ENCODE data around the gene PLPP3. TPM values are rescaled to one million over a fixed set of nuclear protein-coding genes. Genes with fewer than 3 reads are reported as not detected.

The PLPP3 gene
- total RNA-seq, 2 donors from 2014 or later: 164 to 271 TPM

DNA sequence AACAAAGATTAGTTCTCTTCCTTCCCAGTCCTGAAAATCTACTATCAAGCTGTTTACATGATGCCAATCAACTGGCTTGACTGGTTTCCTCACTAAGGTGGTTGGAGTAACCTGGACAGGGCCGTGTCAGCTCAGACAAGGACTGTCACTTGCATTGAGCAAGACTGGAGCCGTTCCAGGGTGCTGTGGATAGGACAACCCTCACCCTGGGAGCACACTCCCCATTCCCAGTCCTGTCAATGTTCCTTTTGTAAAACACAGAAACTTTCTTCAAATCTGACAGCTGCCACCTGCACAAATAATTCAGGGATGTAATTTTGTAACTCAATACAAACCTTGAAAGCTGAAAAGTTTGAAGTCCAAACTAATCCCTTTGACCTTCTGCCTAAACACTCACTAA is 31.4 kb downstream of the PLPP3 start:
- Histone ChIP-seq H3K27ac (no peak overlapping the region), H3K4me3 (no peak overlapping the region), H3K9me3 (no peaks in the 10 kb centered on the region), H3K36me3 (no peaks in the 10 kb centered on the region), H3K4me1 (ENCODE audit: control insufficient read depth in 1 of 2, low read depth in 2 of 2) (peaks cover 20 to 72% of the 10 kb centered on the region in 2 donors), H3K27me3 (replicated peaks; ENCODE audit: insufficient read depth) (no peaks in the 10 kb centered on the region)
- TF ChIP-seq, protein P1, sequence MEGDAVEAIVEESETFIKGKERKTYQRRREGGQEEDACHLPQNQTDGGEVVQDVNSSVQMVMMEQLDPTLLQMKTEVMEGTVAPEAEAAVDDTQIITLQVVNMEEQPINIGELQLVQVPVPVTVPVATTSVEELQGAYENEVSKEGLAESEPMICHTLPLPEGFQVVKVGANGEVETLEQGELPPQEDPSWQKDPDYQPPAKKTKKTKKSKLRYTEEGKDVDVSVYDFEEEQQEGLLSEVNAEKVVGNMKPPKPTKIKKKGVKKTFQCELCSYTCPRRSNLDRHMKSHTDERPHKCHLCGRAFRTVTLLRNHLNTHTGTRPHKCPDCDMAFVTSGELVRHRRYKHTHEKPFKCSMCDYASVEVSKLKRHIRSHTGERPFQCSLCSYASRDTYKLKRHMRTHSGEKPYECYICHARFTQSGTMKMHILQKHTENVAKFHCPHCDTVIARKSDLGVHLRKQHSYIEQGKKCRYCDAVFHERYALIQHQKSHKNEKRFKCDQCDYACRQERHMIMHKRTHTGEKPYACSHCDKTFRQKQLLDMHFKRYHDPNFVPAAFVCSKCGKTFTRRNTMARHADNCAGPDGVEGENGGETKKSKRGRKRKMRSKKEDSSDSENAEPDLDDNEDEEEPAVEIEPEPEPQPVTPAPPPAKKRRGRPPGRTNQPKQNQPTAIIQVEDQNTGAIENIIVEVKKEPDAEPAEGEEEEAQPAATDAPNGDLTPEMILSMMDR (IDR thresholded peaks at IDR 0.05): no peak
- ATAC-seq (ENCODE audit: insufficient number of reproducible peaks, low FRiP score, low read depth) (no peak), DNase-seq (ENCODE audit: low spot score) (no peak)

DNA sequence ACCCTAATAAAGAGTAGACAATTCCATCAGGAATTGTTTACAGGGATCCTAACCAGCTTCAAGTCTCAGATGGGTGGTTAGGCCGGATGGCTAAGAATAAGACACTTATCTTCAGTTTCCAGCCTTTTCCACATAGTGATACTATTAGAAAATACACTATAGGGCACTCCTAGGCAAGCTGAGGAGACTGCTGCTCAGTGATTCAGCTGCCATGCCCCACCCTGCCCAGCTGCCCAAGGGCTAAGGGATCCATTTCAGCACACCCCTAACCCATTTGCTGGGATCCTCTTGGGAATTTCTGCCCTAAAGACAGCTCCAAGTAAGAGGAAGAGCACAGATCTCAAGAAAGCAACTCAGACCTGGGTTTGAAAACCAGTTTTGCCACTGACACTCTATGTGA is 31.9 kb downstream of the PLPP3 start:
- TF ChIP-seq, protein P1 (IDR thresholded peaks at IDR 0.05): no peak
- Histone ChIP-seq H3K27me3 (replicated peaks; ENCODE audit: insufficient read depth) (no peaks in the 10 kb centered on the region), H3K4me3 (no peak overlapping the region), H3K27ac (no peak overlapping the region), H3K36me3 (no peaks in the 10 kb centered on the region), H3K9me3 (no peaks in the 10 kb centered on the region), H3K4me1 (ENCODE audit: control insufficient read depth in 1 of 2, low read depth in 2 of 2) (peaks cover 20 to 67% of the 10 kb centered on the region in 2 donors)
- no peak for DNase-seq (ENCODE audit: low spot score)
- ATAC-seq (ENCODE audit: insufficient number of reproducible peaks, low FRiP score, low read depth): no peak

DNA sequence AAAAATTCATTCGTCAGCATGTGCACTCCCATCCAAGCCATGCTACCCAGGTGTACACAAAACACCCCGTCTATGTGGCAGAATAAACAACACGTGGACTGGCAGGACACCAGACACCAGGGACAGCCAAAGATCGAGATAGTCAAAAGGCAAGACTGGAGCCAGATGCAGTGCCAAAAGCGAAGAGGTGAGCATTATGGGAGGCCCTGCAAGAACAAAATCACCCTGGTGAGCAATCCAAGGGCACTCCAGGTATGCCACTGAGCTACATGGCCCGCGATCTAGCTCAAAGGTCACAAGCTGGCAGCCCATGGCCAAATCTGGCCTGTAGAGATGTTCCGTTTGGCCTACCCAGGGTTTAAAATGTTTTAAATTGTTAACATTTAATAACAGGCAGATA is 33.7 kb downstream of the PLPP3 start:
- Histone ChIP-seq H3K4me1 (ENCODE audit: control insufficient read depth in 1 of 2, low read depth in 2 of 2) (peaks cover 24 to 64% of the 10 kb centered on the region in 2 donors), H3K9me3 (no peaks in the 10 kb centered on the region), H3K36me3 (no peaks in the 10 kb centered on the region), H3K4me3 (no peak overlapping the region), H3K27me3 (replicated peaks; ENCODE audit: insufficient read depth) (no peaks in the 10 kb centered on the region), H3K27ac (no peak overlapping the region)
- ATAC-seq (ENCODE audit: insufficient number of reproducible peaks, low FRiP score, low read depth) (no peak), DNase-seq (ENCODE audit: low spot score) (no peak)
- TF ChIP-seq, protein P1 (IDR thresholded peaks at IDR 0.05): no peak

DNA sequence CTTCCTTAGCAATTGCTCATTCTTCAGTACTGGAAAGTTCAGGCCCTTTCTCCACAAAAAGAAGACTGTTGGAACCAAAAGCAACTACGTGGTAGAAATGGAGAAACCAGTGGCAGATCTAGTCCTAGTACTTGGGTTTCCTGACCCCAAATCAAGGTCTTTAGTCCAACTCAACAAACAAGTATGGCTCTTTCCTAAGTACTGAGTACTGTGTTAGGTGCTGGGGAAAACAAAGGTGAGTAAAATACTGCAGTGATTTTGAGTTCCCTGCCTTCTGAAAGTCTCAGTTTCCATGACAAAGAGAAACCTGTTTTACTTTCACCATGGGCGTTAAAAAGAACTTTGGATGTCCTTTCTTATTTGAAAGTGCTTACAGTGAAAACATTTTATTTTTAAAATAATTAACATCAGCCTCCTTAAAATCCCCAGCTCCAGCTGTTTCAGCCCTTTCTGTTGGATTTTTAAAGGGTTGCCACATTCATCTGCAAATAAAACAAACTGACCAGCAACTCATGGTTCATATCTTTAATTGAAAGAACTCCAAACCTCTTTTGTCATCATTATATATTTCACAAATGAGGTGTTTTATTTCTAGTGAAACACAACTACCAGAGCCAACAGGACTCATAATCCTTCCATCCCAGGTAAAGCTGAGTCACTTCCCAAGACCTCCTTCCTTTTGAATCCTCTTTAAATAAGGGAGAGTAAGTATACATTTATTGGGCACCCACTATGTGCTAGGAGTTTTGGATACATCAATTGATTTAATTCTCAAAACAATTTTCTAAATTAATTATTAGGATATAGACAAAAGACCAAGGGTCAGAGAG is 35.4 kb downstream of the PLPP3 start:
- ATAC-seq (ENCODE audit: insufficient number of reproducible peaks, low FRiP score, low read depth) (no peak), DNase-seq (ENCODE audit: low spot score) (no peak)
- Histone ChIP-seq H3K9me3 (no peaks in the 10 kb centered on the region), H3K36me3 (no peaks in the 10 kb centered on the region), H3K4me1 (ENCODE audit: control insufficient read depth in 1 of 2, low read depth in 2 of 2) (peaks cover 27 to 65% of the 10 kb centered on the region in 2 donors), H3K27ac (no peak overlapping the region), H3K4me3 (no peak overlapping the region), H3K27me3 (replicated peaks; ENCODE audit: insufficient read depth) (no peaks in the 10 kb centered on the region)
- TF ChIP-seq, protein P1 (IDR thresholded peaks at IDR 0.05): no peak

DNA sequence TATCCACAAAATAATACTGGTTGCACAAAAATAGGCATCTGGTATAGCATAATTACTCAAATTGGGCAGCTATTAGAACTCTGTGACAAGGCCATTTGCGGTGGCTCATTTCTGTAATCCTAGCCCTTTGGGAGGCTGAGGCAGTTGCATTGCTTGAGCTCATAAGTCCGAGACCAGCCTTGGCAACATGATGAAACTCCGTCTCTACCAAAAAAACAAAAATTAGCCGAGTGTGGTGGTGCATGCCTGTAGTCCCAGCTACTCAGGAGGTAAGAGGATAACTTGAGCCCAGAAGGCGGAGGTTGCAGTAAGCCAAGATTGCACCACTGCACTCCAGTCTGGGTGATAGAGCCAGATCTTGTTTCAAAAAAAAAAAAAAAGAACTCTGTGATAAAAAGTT is 36.7 kb downstream of the PLPP3 start:
- TF ChIP-seq, protein P1 (IDR thresholded peaks at IDR 0.05): no peak
- Histone ChIP-seq H3K27me3 (replicated peaks; ENCODE audit: insufficient read depth) (no peaks in the 10 kb centered on the region), H3K4me1 (ENCODE audit: control insufficient read depth in 1 of 2, low read depth in 2 of 2) (peaks cover 22 to 64% of the 10 kb centered on the region in 2 donors), H3K27ac (no peak overlapping the region), H3K36me3 (no peaks in the 10 kb centered on the region), H3K4me3 (no peak overlapping the region), H3K9me3 (no peaks in the 10 kb centered on the region)
- no peak for ATAC-seq (ENCODE audit: insufficient number of reproducible peaks, low FRiP score, low read depth)
- DNase-seq (ENCODE audit: low spot score): no peak

Data from thoracic aorta (tissue), 2 donors.